SU-DHL-6 (cell line): ENCODE data around the gene TAS2R60.
"Not testable (repeated sequence)": the region's sequence is repeated elsewhere in the genome, so short reads cannot be mapped to it uniquely, and the experiment has no call there.

ENCODE experiments used
- H2AFZ ChIP-seq: fragments of 200-600 bp; sonication (generic); 2 replicates; pipeline ENCODE4 v1.6.1; 2014; ENCODE audit warnings: low read depth, mild to moderate bottlenecking, moderate library complexity, mixed read lengths, antibody characterized with exemption, low read length; ENCODE audit not compliant: severe bottlenecking
- H3F3A ChIP-seq: fragments of 200-600 bp; shearing (Covaris generic); 2 replicates; pipeline ENCODE4 v1.6.0; 2016; ENCODE audit warnings: antibody characterized with exemption, mild to moderate bottlenecking; ENCODE audit not compliant: insufficient read depth
- H3K27ac ChIP-seq: fragments of 200-600 bp; sonication (generic); 2 replicates; pipeline ENCODE4 v1.5.1; 2016; ENCODE audit warnings: low read depth, mild to moderate bottlenecking, low read length, moderate library complexity, mixed read lengths
- H3K27me3 ChIP-seq: fragments of 200-600 bp; sonication (generic), shearing (Covaris generic); 2 replicates; pipeline ENCODE4 v1.6.0; 2014; ENCODE audit warnings: mild to moderate bottlenecking, low read length
- H3K36me3 ChIP-seq: fragments of 200-600 bp; sonication (generic); 2 replicates; pipeline ENCODE4 v1.6.1; 2014; ENCODE audit warnings: mild to moderate bottlenecking, low read length, mixed read lengths
- H3K4me2 ChIP-seq: fragments of 300-600, 200-600 bp; shearing (Covaris generic), sonication (generic); 2 replicates; pipeline ENCODE4 v1.6.0; 2014; ENCODE audit warnings: low read length, low read depth, mild to moderate bottlenecking; ENCODE audit not compliant: poor library complexity, severe bottlenecking
- H3K4me3 ChIP-seq: fragments of 200-600 bp; sonication (generic); 2 replicates; pipeline ENCODE4 v1.5.1; 2014; ENCODE audit warnings: antibody characterized with exemption, low read length, mild to moderate bottlenecking, mixed read lengths; ENCODE audit not compliant: insufficient read depth, poor library complexity, severe bottlenecking
- H3K79me2 ChIP-seq: fragments of 200-600 bp; sonication (generic); 2 replicates; pipeline ENCODE4 v1.6.1; 2014; ENCODE audit warnings: mild to moderate bottlenecking, low read length, moderate library complexity; ENCODE audit not compliant: insufficient read depth
- H3K9ac ChIP-seq: fragments of 200-600 bp; sonication (generic); 2 replicates; pipeline ENCODE4 v1.7.0; 2014; ENCODE audit warnings: mild to moderate bottlenecking, low read length
- H3K9me2 ChIP-seq: fragments of 200-600 bp; sonication (generic); replicated peaks from 2 replicates; pipeline ENCODE4 v1.6.1; 2014; ENCODE audit warnings: low read length; ENCODE audit not compliant: insufficient read depth
- H3K9me3 ChIP-seq: fragments of 200-600 bp; sonication (generic); 2 replicates; pipeline ENCODE4 v1.6.1; 2014; ENCODE audit warnings: low read length, mixed read lengths; ENCODE audit not compliant: insufficient read depth
- H4K20me1 ChIP-seq: fragments of 200-600 bp; sonication (generic); 2 replicates; pipeline ENCODE4 v1.6.1; 2014; ENCODE audit warnings: low read depth, mild to moderate bottlenecking, antibody characterized with exemption, low read length, moderate library complexity, mixed read lengths
- CTCF ChIP-seq: fragments of 200-600 bp; sonication (generic); IDR thresholded peaks from one replicate; pipeline ENCODE4 v1.5.1; 2017; ENCODE audit warnings: antibody characterized with exemption, mild to moderate bottlenecking, low read length, moderate library complexity; ENCODE audit not compliant: insufficient read depth, poor library complexity, severe bottlenecking
- EZH2phosphoT487 ChIP-seq: fragments of 200-600 bp; sonication (generic), shearing (Covaris generic); conservative IDR thresholded peaks from 2 replicates; pipeline ENCODE4 v1.6.1; 2018; ENCODE audit warnings: mild to moderate bottlenecking, antibody characterized with exemption, low read length, moderate library complexity, mixed read lengths

TAS2R60 gene

GRCh38 chr7:143399642-143400041 lies 43.6 kb upstream of the TAS2R60 start:
- no peaks in the 10 kb centered on the region for H3K36me3 ChIP-seq
- H3K4me3 ChIP-seq = no peak overlapping the region
- H3K27me3 ChIP-seq = no peaks in the 10 kb centered on the region

GRCh38 chr7:143401265-143401664 lies 42.0 kb upstream of the TAS2R60 start:
- H3K4me2 ChIP-seq = no peak overlapping the region
- TF ChIP-seq EZH2phosphoT487 (no peak), CTCF (no peak)
- no peaks in the 10 kb centered on the region for H3F3A ChIP-seq
- no peak overlapping the region for H2AFZ ChIP-seq
- no peaks in the 10 kb centered on the region for H3K9me3 ChIP-seq
- H3K4me3 ChIP-seq = no peak overlapping the region
- no peaks in the 10 kb centered on the region for H3K27me3 ChIP-seq
- no peaks in the 10 kb centered on the region for H4K20me1 ChIP-seq
- H3K9me2 ChIP-seq = no peaks in the 10 kb centered on the region
- no peaks in the 10 kb centered on the region for H3K36me3 ChIP-seq
- no peak overlapping the region for H3K27ac ChIP-seq
- no peaks in the 10 kb centered on the region for H3K79me2 ChIP-seq
- no peak overlapping the region for H3K9ac ChIP-seq

More at GRCh38 chr7:143399642-143400041, 43.6 kb upstream of the TAS2R60 start:
- Histone ChIP-seq H3K9me2 (no peaks in the 10 kb centered on the region), H3K9me3 (no peaks in the 10 kb centered on the region), H3K79me2 (no peaks in the 10 kb centered on the region), H3K9ac (no peak overlapping the region), H2AFZ (no peak overlapping the region), H4K20me1 (no peaks in the 10 kb centered on the region), H3K4me2 (no peak overlapping the region), H3K27ac (no peak overlapping the region), H3F3A (no peaks in the 10 kb centered on the region)
- TF ChIP-seq CTCF (no peak), EZH2phosphoT487 (no peak)

DNA sequence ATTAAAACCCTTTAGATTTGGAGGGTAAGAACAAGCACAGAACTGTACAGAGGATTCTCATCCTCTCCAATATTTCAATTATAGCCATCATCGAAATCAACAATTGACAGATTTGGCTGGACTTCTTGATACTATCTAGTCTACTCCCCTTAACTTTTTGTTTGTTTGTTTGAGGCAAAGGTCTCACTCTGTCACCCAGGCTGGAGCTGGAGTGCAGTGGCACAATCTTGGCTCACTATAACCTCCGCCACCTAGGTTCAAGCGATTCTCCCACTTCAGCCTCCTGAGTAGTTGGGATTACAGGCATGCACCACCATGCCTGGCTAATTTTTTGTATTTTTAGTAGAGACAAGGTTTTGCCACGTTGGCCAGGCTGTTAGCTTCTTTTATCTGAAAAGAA lies 41.0 kb upstream of the TAS2R60 start:
- not testable (repeated sequence) for H3K4me3 ChIP-seq, H3K9me2 ChIP-seq, H3K4me2 ChIP-seq, H3K9me3 ChIP-seq, H3F3A ChIP-seq, H3K79me2 ChIP-seq, H4K20me1 ChIP-seq, H3K27me3 ChIP-seq, H3K27ac ChIP-seq, H2AFZ ChIP-seq, H3K9ac ChIP-seq, H3K36me3 ChIP-seq

GRCh38 chr7:143405173-143406001 lies 37.9 kb upstream of the TAS2R60 start:
- no peak overlapping the region for H3K4me2 ChIP-seq
- H3K27ac ChIP-seq = no peak overlapping the region
- H3K79me2 ChIP-seq = no peaks in the 10 kb centered on the region
- no peaks in the 10 kb centered on the region for H4K20me1 ChIP-seq
- H3K4me3 ChIP-seq = no peak overlapping the region
- no peaks in the 10 kb centered on the region for H3K27me3 ChIP-seq
- H2AFZ ChIP-seq = no peak overlapping the region
- H3K9me2 ChIP-seq = no peaks in the 10 kb centered on the region
- no peak overlapping the region for H3K9ac ChIP-seq
- no peaks in the 10 kb centered on the region for H3K36me3 ChIP-seq
- H3K9me3 ChIP-seq = no peaks in the 10 kb centered on the region
- TF ChIP-seq CTCF (no peak), EZH2phosphoT487 (no peak)
- H3F3A ChIP-seq = no peaks in the 10 kb centered on the region
